ENCODE data around the gene EMILIN2. TPM values are rescaled to one million over a fixed set of nuclear protein-coding genes. Genes with fewer than 3 reads are reported as not detected.

EMILIN2 gene
- total RNA-seq, 4 donors from 2014 or later: 4.3 to 11.3 (median 7.1) TPM

DNA sequence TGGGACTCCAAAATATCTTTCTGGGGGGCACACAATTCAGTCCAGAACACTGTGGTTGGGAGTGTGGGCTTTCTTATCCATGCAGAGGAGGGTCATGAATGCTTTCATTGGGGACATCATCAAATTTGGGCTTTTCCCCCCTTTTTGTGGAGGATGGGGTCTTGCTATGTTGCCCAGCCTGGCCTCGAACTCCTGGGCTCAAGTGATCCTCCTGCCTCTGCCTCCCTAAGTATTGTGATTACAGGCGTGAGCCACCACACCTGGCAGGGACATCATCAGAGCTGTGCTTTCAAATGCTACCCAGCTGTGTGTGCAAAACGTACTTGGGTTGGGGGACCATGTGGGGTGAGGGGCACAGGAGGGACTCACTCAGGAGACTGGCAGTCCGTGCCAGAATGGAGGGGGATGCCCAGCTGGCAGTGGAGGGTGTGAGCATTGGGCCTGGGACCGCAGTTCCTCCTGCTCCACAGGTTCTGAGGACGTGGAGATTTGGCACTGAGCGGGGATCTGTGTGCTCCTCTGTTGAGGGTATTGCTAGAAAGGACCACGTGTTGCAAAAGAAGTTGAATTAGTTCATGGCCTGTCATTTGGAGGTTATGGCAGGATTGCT lies 24.4 kb downstream of the EMILIN2 start:
- Histone ChIP-seq H3K36me3 (no peaks in the 10 kb centered on the region), H3K4me1 (peaks cover 14% of the 10 kb centered on the region), H3K9me3 (no peaks in the 10 kb centered on the region), H3K4me3 (no peak overlapping the region), H3K27ac (no peak overlapping the region), H3K27me3 (no peaks in the 10 kb centered on the region)
- peak; percentile 42 to 62 for DNase-seq (ENCODE audit: low spot score in 2 of 2)
- TF ChIP-seq POLR2A (IDR thresholded peaks at IDR 0.05): no peak
- TF ChIP-seq, protein P1, sequence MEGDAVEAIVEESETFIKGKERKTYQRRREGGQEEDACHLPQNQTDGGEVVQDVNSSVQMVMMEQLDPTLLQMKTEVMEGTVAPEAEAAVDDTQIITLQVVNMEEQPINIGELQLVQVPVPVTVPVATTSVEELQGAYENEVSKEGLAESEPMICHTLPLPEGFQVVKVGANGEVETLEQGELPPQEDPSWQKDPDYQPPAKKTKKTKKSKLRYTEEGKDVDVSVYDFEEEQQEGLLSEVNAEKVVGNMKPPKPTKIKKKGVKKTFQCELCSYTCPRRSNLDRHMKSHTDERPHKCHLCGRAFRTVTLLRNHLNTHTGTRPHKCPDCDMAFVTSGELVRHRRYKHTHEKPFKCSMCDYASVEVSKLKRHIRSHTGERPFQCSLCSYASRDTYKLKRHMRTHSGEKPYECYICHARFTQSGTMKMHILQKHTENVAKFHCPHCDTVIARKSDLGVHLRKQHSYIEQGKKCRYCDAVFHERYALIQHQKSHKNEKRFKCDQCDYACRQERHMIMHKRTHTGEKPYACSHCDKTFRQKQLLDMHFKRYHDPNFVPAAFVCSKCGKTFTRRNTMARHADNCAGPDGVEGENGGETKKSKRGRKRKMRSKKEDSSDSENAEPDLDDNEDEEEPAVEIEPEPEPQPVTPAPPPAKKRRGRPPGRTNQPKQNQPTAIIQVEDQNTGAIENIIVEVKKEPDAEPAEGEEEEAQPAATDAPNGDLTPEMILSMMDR (IDR thresholded peaks at IDR 0.05): no peak
- TF ChIP-seq EP300 (IDR thresholded peaks at IDR 0.05): no peak
- WGBS: 75% methylated on average over 7 of the region's 8 CpGs

DNA sequence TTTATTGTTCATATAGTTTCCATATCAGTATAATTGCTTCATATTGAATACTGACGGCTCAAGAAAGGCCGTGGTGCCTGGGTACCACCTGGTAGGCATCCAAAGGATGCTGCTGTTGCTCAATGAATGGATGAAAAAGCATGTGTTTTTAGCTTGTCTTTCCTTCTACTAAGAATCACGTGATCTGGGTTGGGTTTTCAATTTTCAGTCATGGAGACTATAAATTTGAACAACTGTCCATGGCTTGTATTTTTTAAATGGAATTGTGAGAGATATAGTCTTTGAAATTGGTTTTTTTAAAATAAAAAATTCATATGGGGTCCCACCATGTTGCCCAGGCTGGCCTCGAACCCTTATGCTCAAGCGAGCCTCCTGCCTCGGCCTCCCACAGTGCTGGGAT lies 25.3 kb downstream of the EMILIN2 start:
- H3K9me3 ChIP-seq: no peaks in the 10 kb centered on the region
- no peak overlapping the region for H3K27ac ChIP-seq
- no peaks in the 10 kb centered on the region for H3K36me3 ChIP-seq
- DNase-seq (ENCODE audit: low spot score in 2 of 2): peak in 1 of 2 donors; percentile 31
- H3K4me3 ChIP-seq: no peak overlapping the region
- no peak for TF ChIP-seq POLR2AphosphoS5 (IDR thresholded peaks at IDR 0.05)
- no peak for TF ChIP-seq EP300 (IDR thresholded peaks at IDR 0.05)
- TF ChIP-seq, protein P1 (IDR thresholded peaks at IDR 0.05): no peak
- TF ChIP-seq POLR2A (IDR thresholded peaks at IDR 0.05): no peak
- H3K27me3 ChIP-seq: no peaks in the 10 kb centered on the region
- H3K4me1 ChIP-seq: peaks cover 14% of the 10 kb centered on the region
- WGBS: 94% methylated on average over 6 of the region's 6 CpGs

DNA sequence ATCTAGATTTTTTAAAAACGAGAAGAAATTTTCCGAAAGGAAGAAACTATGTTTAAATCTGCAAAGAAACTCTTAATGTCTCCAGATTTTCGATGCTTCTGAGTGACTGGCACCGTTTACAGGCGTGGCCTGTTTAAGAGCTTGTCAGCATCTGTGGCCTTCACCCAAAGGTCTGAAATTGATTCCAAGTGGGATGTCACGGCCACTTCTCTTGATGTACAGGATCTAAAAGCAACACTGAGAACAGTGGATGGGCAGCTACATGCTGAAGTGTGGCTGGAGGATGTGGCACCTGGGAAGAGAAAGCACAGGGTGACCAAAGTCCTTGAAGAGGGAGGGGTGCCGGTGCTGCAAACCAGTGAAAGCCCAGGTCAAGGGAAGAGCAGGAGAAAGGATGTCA lies 28.0 kb downstream of the EMILIN2 start:
- peak; percentile 21 to 40 for DNase-seq (ENCODE audit: low spot score in 2 of 2)
- Histone ChIP-seq H3K27me3 (no peaks in the 10 kb centered on the region), H3K27ac (peak overlapping the region; percentile 25), H3K9me3 (no peaks in the 10 kb centered on the region), H3K4me1 (peaks cover 14% of the 10 kb centered on the region), H3K36me3 (no peaks in the 10 kb centered on the region), H3K4me3 (no peak overlapping the region)
- TF ChIP-seq POLR2A (IDR thresholded peaks at IDR 0.05): no peak
- TF ChIP-seq POLR2AphosphoS5 (IDR thresholded peaks at IDR 0.05): no peak
- TF ChIP-seq, protein P1 (IDR thresholded peaks at IDR 0.05): no peak
- TF ChIP-seq EP300 (IDR thresholded peaks at IDR 0.05): no peak
- WGBS: 56% methylated on average over 7 of the region's 7 CpGs

DNA sequence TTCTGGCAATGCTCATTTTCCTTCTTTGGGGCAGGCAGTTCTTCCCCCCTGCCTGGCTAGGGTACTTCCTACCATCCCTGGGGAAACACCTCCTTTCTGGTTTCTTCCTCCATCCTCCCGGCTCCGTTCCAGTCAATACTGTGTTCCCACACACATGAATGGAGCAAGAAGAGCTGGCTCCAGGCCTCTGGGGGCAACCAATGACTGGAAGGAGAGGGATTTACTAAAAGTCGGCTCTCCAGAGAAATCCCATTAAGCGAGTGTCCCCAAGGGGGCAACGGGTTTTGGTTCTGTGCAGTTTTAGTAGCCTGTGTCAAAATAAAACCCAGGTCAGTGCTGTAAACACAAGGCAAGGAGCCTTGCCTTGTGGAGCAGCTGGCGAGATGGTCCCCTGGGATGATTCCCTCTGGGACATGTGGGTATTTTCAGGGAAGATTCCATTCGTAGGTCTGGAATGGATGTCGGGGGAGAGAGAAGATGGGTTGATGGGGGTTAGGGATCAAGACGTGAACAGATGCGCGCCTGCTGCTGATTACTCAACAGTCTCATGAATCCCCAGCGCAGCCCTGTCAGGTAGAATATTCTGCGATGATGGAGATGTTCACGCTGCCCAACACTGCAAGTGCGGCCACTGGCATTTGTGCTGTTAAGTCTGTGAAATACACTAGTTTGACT lies 32.0 kb downstream of the EMILIN2 start:
- WGBS: 84% methylated on average over 15 of the region's 15 CpGs
- Histone ChIP-seq H3K36me3 (no peaks in the 10 kb centered on the region), H3K4me3 (no peak overlapping the region), H3K27me3 (no peaks in the 10 kb centered on the region), H3K27ac (no peak overlapping the region), H3K4me1 (peaks cover 30% of the 10 kb centered on the region), H3K9me3 (no peaks in the 10 kb centered on the region)
- peak in 1 of 2 donors; percentile 42 for DNase-seq (ENCODE audit: low spot score in 2 of 2)
- TF ChIP-seq POLR2AphosphoS5 (IDR thresholded peaks at IDR 0.05): no peak
- TF ChIP-seq POLR2A (IDR thresholded peaks at IDR 0.05): no peak
- TF ChIP-seq EP300 (IDR thresholded peaks at IDR 0.05): no peak
- TF ChIP-seq, protein P1 (IDR thresholded peaks at IDR 0.05): no peak

DNA sequence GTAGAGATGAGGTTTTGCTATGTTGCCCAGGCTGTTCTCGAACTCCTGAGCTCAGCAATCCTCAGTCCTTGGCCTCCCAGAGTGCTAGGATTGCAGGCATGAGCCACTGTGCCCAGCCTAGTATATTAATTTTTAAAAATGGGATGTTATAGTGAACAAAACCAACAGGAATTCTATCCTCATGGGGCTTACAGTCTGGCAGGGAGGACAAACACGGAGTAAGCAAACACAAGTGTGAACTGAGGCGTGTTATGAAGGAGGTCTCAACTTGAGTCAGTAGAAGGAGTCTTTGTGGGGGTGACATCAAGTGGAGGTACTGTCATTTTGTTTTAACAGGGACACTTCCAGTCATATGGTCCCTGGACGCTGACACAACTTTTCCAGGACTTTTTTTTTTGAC lies 33.1 kb downstream of the EMILIN2 start:
- H3K4me1 ChIP-seq: peaks cover 27% of the 10 kb centered on the region
- no peaks in the 10 kb centered on the region for H3K9me3 ChIP-seq
- H3K4me3 ChIP-seq: no peak overlapping the region
- WGBS: 87% methylated on average over 4 of the region's 4 CpGs
- no peaks in the 10 kb centered on the region for H3K27me3 ChIP-seq
- TF ChIP-seq POLR2A (IDR thresholded peaks at IDR 0.05) (no peak), POLR2AphosphoS5 (IDR thresholded peaks at IDR 0.05) (no peak), EP300 (IDR thresholded peaks at IDR 0.05) (no peak)
- TF ChIP-seq, protein P1 (IDR thresholded peaks at IDR 0.05): no peak
- H3K36me3 ChIP-seq: no peaks in the 10 kb centered on the region
- peak in 1 of 2 donors; percentile 37 for DNase-seq (ENCODE audit: low spot score in 2 of 2)
- no peak overlapping the region for H3K27ac ChIP-seq
